Brain microvascular endothelial cell (primary cell): ENCODE results near the gene SETD1B.
A peak's percentile ranks its signal among the peaks of the same experiment; 100 is the strongest.
"Not testable (repeated sequence)": the region's sequence is repeated elsewhere in the genome, so short reads cannot be mapped to it uniquely, and the experiment has no call there.

ENCODE experiments used
- DNase-seq: peaks from one replicate; pipeline ENCODE4 v3.0.0-alpha.2; 2020
- H3K27ac ChIP-seq: fragments of 250-450 bp; sonication (Bioruptor Pico); 2 replicates; pipeline ENCODE4 v1.5.1; 2020; ENCODE audit warnings: mild to moderate bottlenecking, moderate library complexity
- H3K27me3 ChIP-seq: fragments of 250-450 bp; sonication (Bioruptor Pico); replicated peaks from 2 replicates; pipeline ENCODE4 v1.5.1; 2020; ENCODE audit warnings: mild to moderate bottlenecking
- H3K36me3 ChIP-seq: fragments of 250-450 bp; sonication (Bioruptor Pico); replicated peaks from 2 replicates; pipeline ENCODE4 v1.5.1; 2020; ENCODE audit warnings: mild to moderate bottlenecking
- H3K4me3 ChIP-seq: 2 replicates; pipeline ENCODE4 v1.5.1; 2011; ENCODE audit warnings: low read depth, mild to moderate bottlenecking, control low read depth, low read length, moderate library complexity
- in situ Hi-C: cut with HindIII; loops from 2 replicates; pipeline ENCODE4 v1.10.0; 2017; ENCODE audit warnings: low sequenced_read_pairs, low pct_ligation_motif_present
- TF ChIP-seq, protein P1 (sequence below): IDR thresholded peaks from 2 replicates; pipeline ENCODE4 v1.5.1; 2011; ENCODE audit warnings: low read depth, mild to moderate bottlenecking, moderate library complexity, low read length, control low read depth, inconsistent platforms; ENCODE audit errors: missing control alignments

SETD1B gene

GRCh38 chr12:121803861-121804416 is at the start of gene SETD1B:
SETD1B (plus strand) TSS chr12:121804009; CDS start chr12:121804738, 729 bp downstream.
- Histone ChIP-seq H3K36me3 (peaks cover 11% of the 10 kb centered on the region), H3K27ac (peak within 1 kb of the TSS; percentile 97), H3K27me3 (no peaks in the 10 kb centered on the region), H3K4me3 (peak within 1 kb of the TSS; percentile 68)
- TF ChIP-seq, protein P1, sequence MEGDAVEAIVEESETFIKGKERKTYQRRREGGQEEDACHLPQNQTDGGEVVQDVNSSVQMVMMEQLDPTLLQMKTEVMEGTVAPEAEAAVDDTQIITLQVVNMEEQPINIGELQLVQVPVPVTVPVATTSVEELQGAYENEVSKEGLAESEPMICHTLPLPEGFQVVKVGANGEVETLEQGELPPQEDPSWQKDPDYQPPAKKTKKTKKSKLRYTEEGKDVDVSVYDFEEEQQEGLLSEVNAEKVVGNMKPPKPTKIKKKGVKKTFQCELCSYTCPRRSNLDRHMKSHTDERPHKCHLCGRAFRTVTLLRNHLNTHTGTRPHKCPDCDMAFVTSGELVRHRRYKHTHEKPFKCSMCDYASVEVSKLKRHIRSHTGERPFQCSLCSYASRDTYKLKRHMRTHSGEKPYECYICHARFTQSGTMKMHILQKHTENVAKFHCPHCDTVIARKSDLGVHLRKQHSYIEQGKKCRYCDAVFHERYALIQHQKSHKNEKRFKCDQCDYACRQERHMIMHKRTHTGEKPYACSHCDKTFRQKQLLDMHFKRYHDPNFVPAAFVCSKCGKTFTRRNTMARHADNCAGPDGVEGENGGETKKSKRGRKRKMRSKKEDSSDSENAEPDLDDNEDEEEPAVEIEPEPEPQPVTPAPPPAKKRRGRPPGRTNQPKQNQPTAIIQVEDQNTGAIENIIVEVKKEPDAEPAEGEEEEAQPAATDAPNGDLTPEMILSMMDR = no peak
- in situ Hi-C loops = no loop called here
- no peak for DNase-seq

DNA sequence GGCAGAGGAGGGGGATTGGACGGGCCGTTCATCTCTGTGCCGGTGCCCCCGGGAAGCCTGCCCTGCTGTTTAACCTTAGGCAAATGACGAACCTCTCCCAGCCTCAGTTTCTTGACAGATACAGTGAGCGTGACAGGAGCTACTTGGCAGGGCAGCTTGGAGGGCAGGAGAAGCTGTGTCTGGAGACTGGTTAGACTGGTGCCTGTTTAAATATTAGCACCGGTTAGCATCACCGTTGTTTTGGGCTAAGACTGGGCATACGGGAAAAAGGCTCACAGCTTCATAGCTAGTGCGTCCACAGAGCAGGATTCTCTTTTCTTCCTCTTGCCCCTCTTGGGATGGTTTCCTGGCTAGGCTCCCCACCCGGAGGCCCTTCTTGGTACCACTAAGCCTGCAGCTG is 49.0 kb upstream of the SETD1B start:
- Histone ChIP-seq H3K4me3 (no peak overlapping the region), H3K27ac (no peak overlapping the region), H3K36me3 (peaks cover 17% of the 10 kb centered on the region), H3K27me3 (no peaks in the 10 kb centered on the region)
- no peak for DNase-seq
- TF ChIP-seq, protein P1 = no peak
- in situ Hi-C loops = no loop called here

DNA sequence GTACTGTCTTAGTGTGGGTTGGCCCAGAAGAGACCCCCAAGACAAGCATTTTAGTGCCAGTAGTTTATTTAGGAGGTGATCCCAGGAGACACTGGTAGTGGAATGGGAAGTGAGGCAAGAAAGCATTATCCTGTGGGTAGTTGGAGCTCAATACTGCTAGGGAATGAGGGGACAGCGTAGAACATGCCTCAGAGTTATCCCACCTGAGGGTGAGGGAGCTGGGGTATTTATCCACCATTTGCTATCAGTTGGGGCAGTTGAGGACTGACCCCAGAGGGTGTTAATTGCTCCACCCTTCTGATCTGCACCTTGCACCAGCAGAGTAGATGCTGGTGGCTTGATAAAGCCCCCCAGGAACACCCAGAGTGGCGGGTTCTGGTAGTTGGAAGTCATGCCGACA is 48.2 kb upstream of the SETD1B start:
- Histone ChIP-seq H3K36me3 (peaks cover 11% of the 10 kb centered on the region), H3K27ac (no peak overlapping the region), H3K4me3 (no peak overlapping the region), H3K27me3 (no peaks in the 10 kb centered on the region)
- in situ Hi-C loops = no loop called here
- TF ChIP-seq, protein P1 = no peak
- DNase-seq = no peak

DNA sequence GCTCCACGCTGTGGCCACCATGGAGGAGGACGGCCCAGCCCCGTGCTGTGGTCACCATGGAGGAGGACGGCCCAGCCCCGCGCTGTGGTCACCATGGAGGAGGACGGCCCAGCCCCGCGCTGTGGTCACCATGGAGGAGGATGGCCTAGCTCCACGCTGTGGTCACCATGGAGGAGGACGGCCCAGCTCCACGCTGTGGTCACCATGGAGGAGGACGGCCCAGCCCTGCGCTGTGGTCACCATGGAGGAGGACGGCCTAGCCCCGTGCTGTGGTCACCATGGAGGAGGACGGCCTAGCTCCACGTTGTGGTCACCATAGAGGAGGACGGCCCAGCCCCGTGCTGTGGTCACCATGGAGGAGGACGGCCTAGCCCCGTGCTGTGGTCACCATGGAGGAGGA is 45.3 kb upstream of the SETD1B start:
- H3K4me3 ChIP-seq, in situ Hi-C loops, H3K27me3 ChIP-seq, DNase-seq, H3K27ac ChIP-seq, H3K36me3 ChIP-seq: not testable (repeated sequence)

GRCh38 chr12:121762269-121762668 is 41.5 kb upstream of the SETD1B start:
- in situ Hi-C loops = no loop called here
- TF ChIP-seq, protein P1 = no peak
- Histone ChIP-seq H3K4me3 (no peak overlapping the region), H3K27ac (no peak overlapping the region), H3K36me3 (no peaks in the 10 kb centered on the region), H3K27me3 (no peaks in the 10 kb centered on the region)
- DNase-seq = peak; percentile 40

DNA sequence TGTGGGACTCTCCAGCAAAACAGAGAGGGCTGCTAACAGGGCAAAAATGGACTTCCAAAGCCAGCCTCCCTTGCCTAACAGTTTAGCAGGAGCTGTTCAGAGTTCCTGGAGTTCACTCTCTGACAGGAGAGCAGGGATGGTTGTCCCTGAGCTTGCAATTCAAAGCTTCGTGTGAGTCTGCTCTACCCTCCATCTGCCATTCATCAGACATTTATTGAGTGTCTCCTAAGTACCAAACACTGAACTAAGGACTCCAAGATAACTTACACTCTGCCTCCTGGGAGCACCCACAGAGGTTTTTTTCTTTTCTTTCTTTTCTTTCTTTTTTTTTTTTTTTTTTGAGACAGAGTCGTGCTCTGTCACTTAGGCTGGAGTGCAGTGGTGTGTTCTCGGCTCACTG is 39.0 kb upstream of the SETD1B start:
- TF ChIP-seq, protein P1 = no peak
- DNase-seq = no peak
- Histone ChIP-seq H3K27me3 (no peaks in the 10 kb centered on the region), H3K36me3 (no peaks in the 10 kb centered on the region), H3K4me3 (no peak overlapping the region), H3K27ac (no peak overlapping the region)
- in situ Hi-C loops = no loop called here
